Measurements from ENCODE around the gene MAD1L1. TPM values are rescaled to one million over a fixed set of nuclear protein-coding genes. Genes with fewer than 3 reads are reported as not detected.

Gene MAD1L1
- total RNA-seq, 2 experiments from 2014 or later, result 58.3 to 65.3 TPM

GRCh38 chr7:1798191-1798590 lies 434.6 kb downstream of the MAD1L1 start:
- Histone ChIP-seq H2AFZ (ENCODE audit: low read length) (no peak overlapping the region), H3K4me3 (ENCODE audit: low read depth, low read length, poor library complexity, severe bottlenecking) (no peak overlapping the region), H4K20me1 (ENCODE audit: insufficient read depth, low read length) (no peaks in the 10 kb centered on the region), H3K4me2 (ENCODE audit: low read length) (no peak overlapping the region), H3K79me2 (ENCODE audit: insufficient read depth, low read depth, low read length) (no peaks in the 10 kb centered on the region), H3K4me1 (ENCODE audit: insufficient read depth, low read length, poor library complexity, severe bottlenecking) (no peaks in the 10 kb centered on the region), H3K9me2 (ENCODE audit: insufficient read depth, low read length) (no peaks in the 10 kb centered on the region), H3K27ac (ENCODE audit: low read depth, low read length, poor library complexity, severe bottlenecking) (no peak overlapping the region), H3K36me3 (ENCODE audit: insufficient read depth, low read length) (no peaks in the 10 kb centered on the region), H3K9me3 (ENCODE audit: low read length) (peaks cover 26% of the 10 kb centered on the region)
- TF ChIP-seq CTCF (conservative IDR thresholded peaks at IDR 0.05; ENCODE audit: low read length) (no peak), EZH2phosphoT487 (IDR thresholded peaks at IDR 0.05; ENCODE audit: borderline replicate concordance, low read depth, low read length) (no peak)
- BruUV-seq (replicated peaks), result no TSS peak
- intact Hi-C loops (cut with micrococcal nuclease; ENCODE audit: unreplicated experiment), result no loop called here
- CTCF ChIA-PET (ENCODE audit: unreplicated experiment), result interaction anchor here (0.5 kb wide), 1 partner anchor 824 kb away, joined by 3 read pairs; no protein-coding TSS in a partner anchor
- POLR2A ChIA-PET, result interaction anchor here (0.7 kb wide), 1 partner anchor 830 kb away, joined by 4 read pairs; no protein-coding TSS in a partner anchor
- no peak for DNase-seq (ENCODE audit: low spot score)

GRCh38 chr7:1794888-1795542 lies 437.7 kb downstream of the MAD1L1 start:
- Histone ChIP-seq H3K9me3 (ENCODE audit: low read length) (peaks cover 22% of the 10 kb centered on the region), H3K36me3 (ENCODE audit: insufficient read depth, low read length) (no peaks in the 10 kb centered on the region), H3K4me3 (ENCODE audit: low read depth, low read length, poor library complexity, severe bottlenecking) (no peak overlapping the region), H3K79me2 (ENCODE audit: insufficient read depth, low read depth, low read length) (no peaks in the 10 kb centered on the region), H3K4me2 (ENCODE audit: low read length) (no peak overlapping the region), H2AFZ (ENCODE audit: low read length) (no peak overlapping the region), H3K4me1 (ENCODE audit: insufficient read depth, low read length, poor library complexity, severe bottlenecking) (no peaks in the 10 kb centered on the region), H4K20me1 (ENCODE audit: insufficient read depth, low read length) (no peaks in the 10 kb centered on the region), H3K9me2 (ENCODE audit: insufficient read depth, low read length) (no peaks in the 10 kb centered on the region), H3K27ac (ENCODE audit: low read depth, low read length, poor library complexity, severe bottlenecking) (no peak overlapping the region)
- ChIA-PET CTCF (ENCODE audit: unreplicated experiment) (no interaction called here), POLR2A (no interaction called here)
- TF ChIP-seq EZH2phosphoT487 (IDR thresholded peaks at IDR 0.05; ENCODE audit: borderline replicate concordance, low read depth, low read length) (no peak), CTCF (conservative IDR thresholded peaks at IDR 0.05; ENCODE audit: low read length) (peak; percentile 69)
- DNase-seq (ENCODE audit: low spot score), result peak; percentile 18
- BruUV-seq (replicated peaks), result no TSS peak
- intact Hi-C loops (cut with micrococcal nuclease; ENCODE audit: unreplicated experiment), result no loop called here

- H3K9me2 ChIP-seq (ENCODE audit: insufficient read depth, low read length), result no peaks in the 10 kb centered on the region
- ChIA-PET CTCF (ENCODE audit: unreplicated experiment) (no interaction called here), POLR2A (interaction anchor here (0.6 to 0.7 kb wide), 2 partner anchors 173 to 263 kb away, joined by 3 to 4 read pairs; no protein-coding TSS in a partner anchor)
- no peak overlapping the region for H2AFZ ChIP-seq (ENCODE audit: low read length)
- H3K79me2 ChIP-seq (ENCODE audit: insufficient read depth, low read depth, low read length), result no peaks in the 10 kb centered on the region
- no peaks in the 10 kb centered on the region for H3K36me3 ChIP-seq (ENCODE audit: insufficient read depth, low read length)
- no peaks in the 10 kb centered on the region for H4K20me1 ChIP-seq (ENCODE audit: insufficient read depth, low read length)
- H3K27ac ChIP-seq (ENCODE audit: low read depth, low read length, poor library complexity, severe bottlenecking), result no peak overlapping the region
- no peak overlapping the region for H3K4me2 ChIP-seq (ENCODE audit: low read length)
- no peak overlapping the region for H3K4me3 ChIP-seq (ENCODE audit: low read depth, low read length, poor library complexity, severe bottlenecking)
- intact Hi-C loops (cut with micrococcal nuclease; ENCODE audit: unreplicated experiment), result no loop called here
- TF ChIP-seq EZH2phosphoT487 (IDR thresholded peaks at IDR 0.05; ENCODE audit: borderline replicate concordance, low read depth, low read length) (no peak), CTCF (conservative IDR thresholded peaks at IDR 0.05; ENCODE audit: low read length) (no peak)
- peaks cover 6% of the 10 kb centered on the region; the same call in 1 of the 2 replicates for H3K9me3 ChIP-seq (ENCODE audit: low read length)
- H3K4me1 ChIP-seq (ENCODE audit: insufficient read depth, low read length, poor library complexity, severe bottlenecking), result no peaks in the 10 kb centered on the region
- BruUV-seq (replicated peaks), result no TSS peak
- DNase-seq (ENCODE audit: low spot score), result no peak
These were observed 445.0 kb downstream of the MAD1L1 start for GRCh38 chr7:1787681-1788235.

Measured in OCI-LY7 (cell line).